Measurements from ENCODE around the gene COX17.

DNA sequence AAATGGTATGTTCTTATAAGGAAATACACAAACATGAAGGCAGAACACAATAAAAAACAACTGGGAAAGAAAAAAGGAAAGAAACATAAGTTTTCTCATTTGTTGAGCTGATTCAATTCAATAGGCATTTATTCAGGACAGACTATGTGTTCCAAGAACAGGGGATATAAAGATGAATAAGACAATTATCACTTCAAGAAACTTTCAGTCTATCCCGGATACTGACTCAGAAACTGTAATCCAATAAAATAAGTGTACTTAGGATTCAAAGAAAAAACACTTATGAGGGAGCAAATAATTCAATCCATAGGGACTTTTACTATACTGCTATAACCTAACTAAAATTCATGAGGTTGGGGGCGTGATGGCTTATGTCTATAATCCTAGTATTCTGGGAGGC is 13.3 kb downstream of the COX17 start:
- no peak for TF ChIP-seq RFX5 (IDR thresholded peaks at IDR 0.05; ENCODE audit: low read depth, low read length)
- no peak for TF ChIP-seq FOXM1 (CRISPR knock-in tag; IDR thresholded peaks at IDR 0.05)
- TF ChIP-seq CREM (IDR thresholded peaks at IDR 0.05): no peak
- no peak for TF ChIP-seq CREM (CRISPR knock-in tag; IDR thresholded peaks at IDR 0.05)
- no peak for TF ChIP-seq POLR2AphosphoS5 (IDR thresholded peaks at IDR 0.05; ENCODE audit: low read depth, low read length)
- no peak for TF ChIP-seq CTCF (CRISPR knock-in tag; IDR thresholded peaks at IDR 0.05)
- TF ChIP-seq ATAD3A (CRISPR knock-in tag; IDR thresholded peaks at IDR 0.05): no peak
- TF ChIP-seq ZSCAN20 (CRISPR knock-in tag; IDR thresholded peaks at IDR 0.05; ENCODE audit: borderline replicate concordance): no peak
- TF ChIP-seq ASH2L (IDR thresholded peaks at IDR 0.05; ENCODE audit: insufficient read length, low read depth, low read length): no peak
- TF ChIP-seq CENPT (CRISPR knock-in tag; IDR thresholded peaks at IDR 0.05; ENCODE audit: low read depth): no peak
